ENCODE data around the gene PIP5K1B.
A peak's percentile ranks its signal among the peaks of the same experiment; 100 is the strongest.
"Not testable (repeated sequence)": the region's sequence is repeated elsewhere in the genome, so short reads cannot be mapped to it uniquely, and the experiment has no call there.

PIP5K1B gene

DNA sequence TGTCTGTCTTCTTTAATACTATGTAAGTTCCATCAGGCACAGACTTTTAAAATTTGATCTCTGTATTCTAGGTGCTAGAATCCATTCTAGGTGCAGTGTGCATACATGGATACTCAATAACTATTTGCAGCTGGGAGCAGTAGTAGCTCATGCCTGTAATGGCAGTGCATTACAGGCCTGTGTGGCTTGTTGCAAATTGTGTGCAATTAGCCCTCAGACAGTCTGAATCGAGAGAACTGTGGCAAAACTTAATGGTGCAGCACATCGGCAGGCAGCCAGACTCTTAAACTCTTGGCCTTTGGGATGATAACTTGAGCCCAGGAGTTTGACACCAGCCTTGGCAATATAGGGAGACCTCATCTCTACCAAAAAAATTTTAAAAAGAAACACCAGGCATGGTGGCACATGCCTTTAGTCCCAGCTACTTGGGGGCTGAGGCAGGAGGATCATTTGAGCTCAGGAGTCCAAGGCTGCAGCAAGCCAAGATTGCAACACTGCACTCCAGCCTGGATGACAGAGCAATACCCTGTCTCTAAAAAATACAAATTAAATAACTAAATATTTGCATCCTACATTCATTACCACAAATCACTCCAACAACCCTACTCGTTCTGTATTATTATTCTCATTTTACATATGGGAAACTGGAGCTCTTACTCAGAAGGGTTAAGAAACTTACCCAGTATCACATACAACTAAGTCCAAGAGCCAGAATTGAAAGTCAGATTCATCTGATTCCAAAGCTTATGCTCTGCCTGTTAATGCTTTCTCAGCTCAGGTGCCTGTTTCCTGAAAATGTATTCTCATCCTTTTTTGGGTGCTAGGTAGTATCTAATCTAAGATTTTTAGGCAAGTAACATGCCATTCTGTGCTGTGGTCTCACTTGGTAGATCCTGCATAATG lies 278.7 kb downstream of the PIP5K1B start:
- FAIRE-seq = peak; percentile 58
- no peak for TF ChIP-seq TAF1 (IDR thresholded peaks at IDR 0.05; ENCODE audit: borderline replicate concordance, low read depth, low read length)
- no peak for TF ChIP-seq POLR2A (IDR thresholded peaks at IDR 0.05; ENCODE audit: low read depth, low read length)
- TF ChIP-seq POLR2AphosphoS5 (IDR thresholded peaks at IDR 0.05; ENCODE audit: low read depth, low read length) = no peak
- DNase-seq (ENCODE audit: insufficient read length) = no peak

DNA sequence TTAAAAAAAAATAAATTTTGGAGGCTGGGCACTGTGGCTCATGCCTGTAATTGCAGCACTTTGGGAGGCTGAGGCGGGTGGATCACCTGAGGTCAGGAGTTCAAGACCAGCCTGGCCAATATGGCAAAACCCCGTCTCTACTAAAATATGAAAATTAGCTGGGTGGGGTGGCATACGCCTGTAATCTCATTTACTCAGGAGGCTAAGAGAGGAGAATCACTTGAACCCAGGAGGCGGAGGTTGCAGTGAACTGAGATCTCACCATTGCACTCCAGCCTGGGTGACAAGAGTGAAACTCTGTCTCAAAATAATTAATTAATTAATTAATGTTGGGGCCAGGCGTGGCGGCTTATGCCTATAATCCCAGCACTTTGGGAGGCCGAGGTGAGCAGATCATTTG lies 281.9 kb downstream of the PIP5K1B start:
- DNase-seq (ENCODE audit: insufficient read length); FAIRE-seq: not testable (repeated sequence)

DNA sequence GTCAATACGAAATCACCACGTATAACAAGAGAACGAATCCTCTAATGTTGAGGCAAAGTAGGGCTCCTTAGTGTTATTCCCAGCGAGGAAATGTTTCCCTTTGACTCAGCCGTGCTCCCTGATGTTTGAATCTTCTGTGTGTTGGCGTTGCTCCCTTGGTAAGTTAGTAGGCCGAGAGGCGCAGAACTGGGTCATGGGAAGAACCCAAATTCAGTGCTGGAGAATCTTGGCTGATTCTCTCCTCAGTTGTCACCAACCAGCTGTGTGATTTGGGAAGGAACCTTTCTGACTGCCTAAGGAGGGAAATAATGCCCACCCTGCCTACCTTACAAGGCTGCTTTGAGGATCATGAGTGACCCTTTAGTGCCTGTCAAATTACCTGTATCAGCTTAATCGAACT lies 286.4 kb downstream of the PIP5K1B start:
- TF ChIP-seq POLR2AphosphoS5 (IDR thresholded peaks at IDR 0.05; ENCODE audit: low read depth, low read length) (no peak), TAF1 (IDR thresholded peaks at IDR 0.05; ENCODE audit: borderline replicate concordance, low read depth, low read length) (no peak), POLR2A (IDR thresholded peaks at IDR 0.05; ENCODE audit: low read depth, low read length) (no peak)
- FAIRE-seq (no peak), DNase-seq (ENCODE audit: insufficient read length) (no peak)

DNA sequence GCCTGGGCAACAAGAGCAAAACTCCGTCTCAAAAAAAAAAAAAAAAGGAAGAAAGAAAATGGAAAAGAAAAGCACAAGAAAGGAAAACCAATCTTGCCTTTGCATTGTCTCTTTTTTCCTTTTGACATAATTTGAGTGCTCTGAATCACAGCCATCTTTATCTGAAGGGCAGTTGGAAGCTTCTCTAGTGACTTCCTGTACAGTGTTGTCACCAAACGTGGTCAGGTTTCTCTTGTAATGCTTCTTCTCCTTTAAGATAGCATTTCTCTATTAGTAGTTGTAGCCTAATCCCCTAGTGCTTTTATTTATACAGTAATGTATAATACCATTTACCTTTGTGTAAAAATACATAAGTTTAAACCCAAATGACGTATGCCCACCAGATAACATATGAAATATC lies 290.7 kb downstream of the PIP5K1B start:
- TF ChIP-seq POLR2A (IDR thresholded peaks at IDR 0.05; ENCODE audit: low read depth, low read length) (no peak), TAF1 (IDR thresholded peaks at IDR 0.05; ENCODE audit: borderline replicate concordance, low read depth, low read length) (no peak), POLR2AphosphoS5 (IDR thresholded peaks at IDR 0.05; ENCODE audit: low read depth, low read length) (no peak)
- DNase-seq (ENCODE audit: insufficient read length) (no peak), FAIRE-seq (no peak)

DNA sequence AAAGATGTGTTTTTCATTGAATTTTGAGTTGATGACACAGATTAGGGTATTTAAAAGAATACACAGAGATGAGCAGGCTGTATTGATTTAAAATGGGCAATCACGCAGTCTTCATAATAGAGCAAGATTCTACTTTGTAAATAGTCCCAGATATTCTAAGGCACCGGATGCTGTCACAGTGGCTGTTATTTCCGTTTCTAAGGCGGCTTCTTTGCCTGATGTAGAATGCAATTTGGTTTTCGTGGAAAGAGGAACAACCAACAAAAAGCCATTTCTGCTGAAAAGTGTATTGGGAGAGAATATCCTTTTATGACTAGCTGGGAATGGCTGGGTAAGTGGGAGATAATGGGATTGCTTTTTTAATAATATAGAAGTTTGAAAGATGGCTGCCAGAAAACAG lies 291.4 kb downstream of the PIP5K1B start:
- no peak for FAIRE-seq
- TF ChIP-seq POLR2A (IDR thresholded peaks at IDR 0.05; ENCODE audit: low read depth, low read length) (no peak), POLR2AphosphoS5 (IDR thresholded peaks at IDR 0.05; ENCODE audit: low read depth, low read length) (no peak), TAF1 (IDR thresholded peaks at IDR 0.05; ENCODE audit: borderline replicate concordance, low read depth, low read length) (no peak)
- no peak for DNase-seq (ENCODE audit: insufficient read length)

DNA sequence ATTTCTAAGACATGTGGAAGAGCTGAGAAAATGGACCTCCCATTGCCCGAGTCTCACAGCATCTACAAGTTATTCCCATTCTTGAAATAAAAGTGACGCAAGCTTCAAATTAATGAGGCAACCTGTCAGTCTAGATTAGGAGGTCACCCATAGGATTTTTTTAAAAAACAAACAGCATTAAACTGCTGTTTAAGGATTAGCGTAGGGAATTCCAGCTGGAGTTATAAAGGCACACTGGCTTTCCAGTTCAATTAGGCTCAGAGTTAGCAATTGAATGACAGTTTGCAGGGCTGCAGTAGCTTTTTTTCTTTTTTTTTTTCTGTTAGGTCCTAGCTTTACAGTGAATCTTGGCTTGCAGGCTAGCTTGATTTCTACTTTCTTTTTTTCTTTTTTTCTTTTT lies 292.6 kb downstream of the PIP5K1B start:
- DNase-seq (ENCODE audit: insufficient read length) (no peak), FAIRE-seq (no peak)
- TF ChIP-seq POLR2A (IDR thresholded peaks at IDR 0.05; ENCODE audit: low read depth, low read length) (no peak), TAF1 (IDR thresholded peaks at IDR 0.05; ENCODE audit: borderline replicate concordance, low read depth, low read length) (no peak), POLR2AphosphoS5 (IDR thresholded peaks at IDR 0.05; ENCODE audit: low read depth, low read length) (no peak)

DNA sequence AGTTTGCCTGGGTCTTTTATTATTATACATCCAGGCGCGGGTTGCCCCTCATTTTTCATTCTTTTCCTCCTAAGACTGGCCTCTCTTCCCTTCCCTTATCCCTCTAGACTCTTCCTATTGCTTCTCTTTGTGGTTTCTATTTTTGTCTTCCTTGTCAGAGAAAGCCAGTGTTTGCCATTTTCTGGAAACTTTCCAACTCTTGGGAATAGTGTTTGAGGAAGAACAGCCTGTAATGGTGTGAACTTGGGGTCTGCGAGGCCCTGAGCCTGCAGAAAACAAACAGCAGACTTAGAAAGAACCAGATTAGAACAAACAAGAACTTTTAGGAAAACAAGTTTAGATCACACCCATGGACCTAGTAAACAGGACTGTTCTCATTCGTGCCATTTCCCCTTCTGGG lies 293.3 kb downstream of the PIP5K1B start:
- DNase-seq (ENCODE audit: insufficient read length) (no peak), FAIRE-seq (no peak)
- no peak for TF ChIP-seq POLR2AphosphoS5 (IDR thresholded peaks at IDR 0.05; ENCODE audit: low read depth, low read length)
- TF ChIP-seq POLR2A (IDR thresholded peaks at IDR 0.05; ENCODE audit: low read depth, low read length) = no peak
- TF ChIP-seq TAF1 (IDR thresholded peaks at IDR 0.05; ENCODE audit: borderline replicate concordance, low read depth, low read length) = no peak

DNA sequence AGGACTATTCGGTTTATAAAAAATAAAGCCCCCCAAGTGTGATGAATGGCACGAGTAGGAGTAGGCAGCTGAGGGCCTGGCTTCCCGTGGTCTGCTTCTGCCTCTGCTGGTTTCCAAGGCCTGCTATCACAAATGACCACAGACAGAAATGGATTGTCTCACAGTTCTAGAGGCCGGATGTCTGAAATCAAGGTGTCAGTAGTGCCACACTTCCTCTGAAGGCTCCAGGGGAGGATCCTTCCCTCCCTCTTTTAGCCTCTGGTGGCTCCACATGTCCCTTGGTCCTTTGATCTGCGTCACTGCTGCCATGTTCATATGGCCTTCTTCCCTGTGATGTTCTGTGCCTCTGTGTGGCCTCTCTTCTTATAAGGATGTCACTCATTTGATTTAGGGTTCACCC lies 293.8 kb downstream of the PIP5K1B start:
- DNase-seq (ENCODE audit: insufficient read length) (no peak), FAIRE-seq (peak; percentile 38)
- TF ChIP-seq POLR2AphosphoS5 (IDR thresholded peaks at IDR 0.05; ENCODE audit: low read depth, low read length) (no peak), TAF1 (IDR thresholded peaks at IDR 0.05; ENCODE audit: borderline replicate concordance, low read depth, low read length) (no peak), POLR2A (IDR thresholded peaks at IDR 0.05; ENCODE audit: low read depth, low read length) (no peak)

DNA sequence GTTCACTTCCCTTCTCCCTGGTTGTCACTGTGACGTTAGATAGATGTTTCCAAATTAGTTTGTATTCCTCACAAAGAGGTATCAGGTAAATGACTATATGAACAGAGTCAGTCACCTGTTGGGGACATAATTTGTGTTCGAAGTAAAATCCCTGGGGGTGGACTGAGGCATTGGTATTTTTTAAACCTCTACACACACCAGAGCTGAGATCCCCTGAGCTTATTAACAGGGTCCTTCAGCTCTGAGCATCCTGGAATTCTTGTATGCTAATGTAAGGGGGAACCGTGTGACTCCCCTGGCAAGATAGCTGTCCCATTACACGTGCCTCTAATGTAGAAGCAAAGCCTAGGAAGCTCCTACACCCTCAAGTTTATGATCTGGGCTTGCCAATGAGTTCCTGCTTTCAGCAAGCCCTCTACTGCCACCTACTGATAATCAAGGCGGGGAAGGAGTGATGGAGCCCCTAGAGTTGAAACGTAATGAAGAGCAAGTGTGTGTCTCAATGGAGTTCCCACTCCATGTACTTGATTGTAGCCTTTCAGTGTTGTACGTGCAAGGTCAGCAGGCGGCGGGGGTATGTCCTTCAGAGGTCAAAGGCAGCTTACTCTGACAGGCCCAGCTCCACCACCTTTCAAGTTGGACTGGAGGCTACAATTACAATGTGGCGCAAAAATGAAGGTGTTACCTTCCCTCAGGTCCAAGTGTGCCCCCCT lies 294.5 kb downstream of the PIP5K1B start:
- TF ChIP-seq POLR2AphosphoS5 (IDR thresholded peaks at IDR 0.05; ENCODE audit: low read depth, low read length) = no peak
- no peak for TF ChIP-seq POLR2A (IDR thresholded peaks at IDR 0.05; ENCODE audit: low read depth, low read length)
- TF ChIP-seq TAF1 (IDR thresholded peaks at IDR 0.05; ENCODE audit: borderline replicate concordance, low read depth, low read length) = no peak
- DNase-seq (ENCODE audit: insufficient read length) (peak; percentile 39), FAIRE-seq (peak; percentile 97)

DNA sequence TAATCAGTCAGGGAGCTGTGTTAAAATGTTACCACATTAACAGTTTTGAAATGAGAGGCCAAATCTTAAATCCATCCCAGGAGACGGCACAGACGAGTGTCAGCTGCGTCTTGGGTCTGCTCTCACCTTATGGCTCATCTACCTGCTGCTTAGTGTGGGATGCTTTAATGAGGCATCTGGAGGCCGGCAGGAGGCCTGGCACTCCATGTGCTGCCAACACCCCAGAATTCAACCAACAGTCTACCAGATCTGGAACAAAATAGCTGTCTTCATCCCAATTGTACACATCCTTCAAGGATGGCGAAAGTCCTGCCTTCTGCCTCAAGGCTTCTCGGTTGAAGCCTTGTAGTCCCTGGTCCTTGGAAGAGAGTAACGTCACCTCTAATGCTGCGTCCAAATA lies 296.9 kb downstream of the PIP5K1B start:
- no peak for DNase-seq (ENCODE audit: insufficient read length)
- no peak for TF ChIP-seq POLR2A (IDR thresholded peaks at IDR 0.05; ENCODE audit: low read depth, low read length)
- no peak for TF ChIP-seq TAF1 (IDR thresholded peaks at IDR 0.05; ENCODE audit: borderline replicate concordance, low read depth, low read length)
- no peak for TF ChIP-seq POLR2AphosphoS5 (IDR thresholded peaks at IDR 0.05; ENCODE audit: low read depth, low read length)
- no peak for FAIRE-seq

DNA sequence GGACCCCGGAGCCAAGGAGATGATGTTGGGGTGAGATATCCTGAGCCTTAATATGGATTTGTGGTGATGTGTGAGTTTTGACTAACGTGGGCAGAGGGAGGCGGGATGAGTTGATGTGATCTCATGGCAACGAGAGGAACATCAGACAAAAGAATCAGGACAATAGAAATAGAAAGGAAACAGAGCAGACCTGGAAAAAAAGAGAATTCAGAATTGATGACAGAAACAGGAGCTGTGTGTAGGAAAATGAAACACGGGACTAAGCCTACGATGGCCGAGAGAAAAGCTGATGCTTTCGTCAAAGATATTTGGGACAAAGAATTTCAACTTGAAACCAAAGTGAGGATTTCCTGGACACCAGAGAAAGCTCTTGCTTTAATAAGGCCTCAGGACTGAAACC lies 298.0 kb downstream of the PIP5K1B start:
- no peak for DNase-seq (ENCODE audit: insufficient read length)
- FAIRE-seq = no peak
- TF ChIP-seq POLR2AphosphoS5 (IDR thresholded peaks at IDR 0.05; ENCODE audit: low read depth, low read length) (no peak), TAF1 (IDR thresholded peaks at IDR 0.05; ENCODE audit: borderline replicate concordance, low read depth, low read length) (no peak), POLR2A (IDR thresholded peaks at IDR 0.05; ENCODE audit: low read depth, low read length) (no peak)

DNA sequence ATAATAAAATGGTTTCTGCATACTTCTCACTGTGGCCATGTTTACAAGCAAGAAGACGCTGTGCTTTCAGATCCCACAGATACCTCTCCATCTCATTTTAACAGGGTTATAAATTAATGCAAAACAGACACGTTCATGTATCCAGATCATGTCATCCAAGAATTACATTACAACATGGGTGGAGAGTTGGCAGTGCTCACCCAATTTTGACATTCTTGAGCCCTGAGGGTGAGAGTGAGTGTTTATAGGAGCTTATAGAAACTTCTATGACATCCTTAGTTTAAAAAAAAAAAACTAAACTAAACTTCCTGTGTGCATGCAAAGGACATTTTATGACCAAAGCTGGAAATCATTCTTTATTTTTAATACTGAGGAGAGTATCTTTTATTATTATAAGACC lies 299.8 kb downstream of the PIP5K1B start:
- DNase-seq (ENCODE audit: insufficient read length) (no peak), FAIRE-seq (no peak)
- TF ChIP-seq TAF1 (IDR thresholded peaks at IDR 0.05; ENCODE audit: borderline replicate concordance, low read depth, low read length) (no peak), POLR2AphosphoS5 (IDR thresholded peaks at IDR 0.05; ENCODE audit: low read depth, low read length) (no peak), POLR2A (IDR thresholded peaks at IDR 0.05; ENCODE audit: low read depth, low read length) (no peak)
